GM12875 (cell line): Measurements from ENCODE around the gene FXYD3.
"Not testable (repeated sequence)": the region's sequence is repeated elsewhere in the genome, so short reads cannot be mapped to it uniquely, and the experiment has no call there.

Experiments used
- H3K4me3 ChIP-seq: one replicate; pipeline ENCODE4 v1.5.1; 2011; ENCODE audit warnings: low read depth, low read length, control low read depth
- TF ChIP-seq, protein P1 (sequence below): IDR thresholded peaks from 2 replicates; pipeline ENCODE4 v1.5.1; 2011; ENCODE audit warnings: low read depth, mild to moderate bottlenecking, control low read depth, inconsistent platforms, low read length, moderate library complexity, borderline replicate concordance; ENCODE audit not compliant: insufficient read depth

The FXYD3 gene

DNA sequence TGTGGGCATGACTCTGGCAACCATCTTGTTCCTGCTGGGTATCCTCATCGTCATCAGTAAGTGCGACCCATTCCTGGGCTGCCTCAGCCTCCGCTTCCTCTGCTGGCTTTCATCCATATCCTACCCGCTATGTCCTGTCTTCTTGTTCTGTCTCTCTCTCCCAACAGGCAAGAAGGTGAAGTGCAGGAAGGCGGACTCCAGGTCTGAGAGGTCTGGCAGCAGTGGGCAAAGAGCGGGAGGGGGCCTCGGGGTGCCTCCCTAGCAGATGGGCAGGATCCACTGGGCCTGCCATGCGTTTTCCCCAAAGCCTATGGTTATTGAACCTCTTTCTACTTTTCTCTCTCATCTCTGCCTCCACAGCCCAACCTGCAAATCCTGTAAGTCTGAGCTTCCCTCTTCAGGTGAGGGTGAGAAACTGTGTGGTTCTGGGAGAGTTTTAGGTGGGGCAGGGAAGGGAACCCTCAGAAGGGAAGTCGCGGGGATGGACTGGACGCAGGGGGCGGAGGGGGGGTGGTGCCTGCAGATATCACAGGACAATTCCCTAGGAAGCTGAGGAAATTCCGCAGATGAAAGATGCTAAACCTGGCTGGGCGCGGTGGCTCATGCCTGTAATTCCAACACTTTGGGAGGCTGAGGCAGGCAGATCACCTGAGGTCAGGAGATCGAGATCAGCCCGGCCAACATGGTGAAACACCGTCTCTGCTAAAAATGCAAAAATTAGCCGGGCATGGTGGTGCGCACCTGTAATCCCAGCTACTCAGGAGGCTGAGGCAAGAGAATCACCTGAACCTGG lies 35.8 kb downstream of the FXYD3 start:
- no peak overlapping the region for H3K4me3 ChIP-seq
- TF ChIP-seq, protein P1, sequence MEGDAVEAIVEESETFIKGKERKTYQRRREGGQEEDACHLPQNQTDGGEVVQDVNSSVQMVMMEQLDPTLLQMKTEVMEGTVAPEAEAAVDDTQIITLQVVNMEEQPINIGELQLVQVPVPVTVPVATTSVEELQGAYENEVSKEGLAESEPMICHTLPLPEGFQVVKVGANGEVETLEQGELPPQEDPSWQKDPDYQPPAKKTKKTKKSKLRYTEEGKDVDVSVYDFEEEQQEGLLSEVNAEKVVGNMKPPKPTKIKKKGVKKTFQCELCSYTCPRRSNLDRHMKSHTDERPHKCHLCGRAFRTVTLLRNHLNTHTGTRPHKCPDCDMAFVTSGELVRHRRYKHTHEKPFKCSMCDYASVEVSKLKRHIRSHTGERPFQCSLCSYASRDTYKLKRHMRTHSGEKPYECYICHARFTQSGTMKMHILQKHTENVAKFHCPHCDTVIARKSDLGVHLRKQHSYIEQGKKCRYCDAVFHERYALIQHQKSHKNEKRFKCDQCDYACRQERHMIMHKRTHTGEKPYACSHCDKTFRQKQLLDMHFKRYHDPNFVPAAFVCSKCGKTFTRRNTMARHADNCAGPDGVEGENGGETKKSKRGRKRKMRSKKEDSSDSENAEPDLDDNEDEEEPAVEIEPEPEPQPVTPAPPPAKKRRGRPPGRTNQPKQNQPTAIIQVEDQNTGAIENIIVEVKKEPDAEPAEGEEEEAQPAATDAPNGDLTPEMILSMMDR = no peak

DNA sequence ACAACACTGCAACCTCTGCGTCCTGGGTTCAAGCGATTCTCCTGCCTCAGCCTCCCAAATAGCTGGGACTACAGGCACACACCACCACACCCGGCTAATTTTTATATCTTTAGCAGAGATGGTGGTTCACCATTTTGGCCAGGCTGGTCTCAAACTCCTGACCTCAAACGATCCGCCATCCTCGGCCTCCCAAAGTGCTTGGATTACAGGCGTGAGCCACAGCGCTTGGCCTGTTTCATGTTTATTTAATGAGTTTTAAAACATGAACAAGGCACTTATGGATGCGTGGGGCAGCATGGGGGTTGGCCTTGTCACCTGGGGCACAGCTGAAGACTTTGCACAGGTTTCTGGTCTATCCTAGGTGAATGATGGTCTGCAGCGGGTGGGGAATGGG lies 37.5 kb downstream of the FXYD3 start:
- H3K4me3 ChIP-seq = not testable (repeated sequence)

DNA sequence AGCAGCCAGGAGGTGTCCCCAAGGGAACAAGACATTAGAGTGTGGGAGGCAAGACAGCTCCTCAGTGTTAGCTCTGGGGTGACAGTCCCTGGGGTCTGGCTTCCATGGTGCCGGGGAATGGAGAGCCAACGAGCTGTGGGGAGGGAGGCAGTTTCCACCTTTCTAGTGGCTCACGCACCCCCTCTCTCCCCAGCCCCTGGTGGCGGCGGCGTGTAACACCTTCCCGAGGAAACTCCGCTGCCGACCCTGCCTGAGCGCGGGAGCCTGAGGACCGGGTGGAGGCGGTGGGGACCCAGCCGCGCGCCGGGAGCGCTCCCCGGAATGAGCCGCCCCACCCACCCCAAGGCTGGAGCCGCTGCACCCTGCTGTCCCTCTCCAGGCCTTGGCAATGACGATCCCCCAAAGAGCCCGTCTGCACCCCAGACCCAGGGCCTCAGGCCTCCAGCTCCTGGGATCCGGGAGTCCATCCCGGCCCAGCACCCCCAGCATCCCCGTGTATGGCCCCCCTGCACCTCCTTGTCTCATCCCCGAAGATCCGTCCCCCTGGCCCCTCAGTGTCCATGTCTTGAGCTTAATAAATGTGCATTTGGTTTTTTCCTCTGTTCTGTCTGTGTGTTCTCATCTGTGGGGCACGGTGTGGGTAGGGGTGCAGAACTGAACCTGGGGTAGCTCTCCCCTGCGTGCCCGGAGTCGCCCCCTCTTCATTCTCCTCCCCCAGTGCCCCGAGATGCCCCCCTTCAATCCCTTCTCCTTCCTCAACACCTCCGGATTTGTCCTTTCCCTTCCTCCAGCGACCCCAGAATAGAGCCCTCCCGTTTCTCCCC lies 38.3 kb downstream of the FXYD3 start:
- TF ChIP-seq, protein P1 = peak; percentile 87
- peak overlapping the region; percentile 93 for H3K4me3 ChIP-seq

DNA sequence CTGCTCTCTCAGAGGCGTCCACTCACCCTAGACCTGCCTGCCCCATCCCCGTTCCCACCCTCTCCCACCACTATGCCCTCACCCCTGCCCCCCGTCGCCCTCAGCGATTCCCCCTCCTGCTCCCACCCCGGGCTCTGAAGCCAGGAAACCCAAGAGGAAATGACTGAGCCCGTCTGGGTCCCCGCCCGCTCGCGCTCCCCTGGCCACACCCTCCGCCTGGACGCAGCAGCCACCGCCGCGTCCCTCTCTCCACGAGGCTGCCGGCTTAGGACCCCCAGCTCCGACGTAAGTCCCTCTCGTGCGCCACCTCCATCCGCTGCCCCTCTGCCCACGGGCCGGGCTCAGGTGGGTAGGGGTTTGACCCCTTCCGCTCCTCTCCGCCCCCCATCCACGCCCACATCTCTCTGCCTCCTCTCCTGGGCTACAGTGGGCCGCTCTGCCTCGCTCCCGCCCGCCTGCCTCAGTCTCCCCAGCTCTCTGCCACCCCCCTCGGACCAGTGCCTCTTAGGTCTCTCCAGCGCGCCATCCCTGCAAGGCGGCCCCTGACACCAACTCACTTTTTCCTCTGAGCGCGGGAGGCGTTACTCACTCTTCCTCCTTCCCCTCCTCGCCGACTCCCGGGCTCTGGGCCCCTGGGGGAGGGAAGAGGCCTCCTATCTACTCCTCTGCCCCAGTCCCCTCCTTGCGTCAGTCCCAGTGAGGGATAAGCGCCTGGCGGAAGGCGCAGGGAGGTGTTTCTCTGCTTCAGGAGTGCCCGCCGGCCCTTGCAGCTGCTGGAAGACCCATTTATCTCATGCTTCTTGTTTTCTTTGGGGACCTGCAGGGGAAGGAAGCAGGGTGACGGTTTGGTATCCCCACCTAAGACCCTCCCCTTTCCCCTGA lies 39.1 kb downstream of the FXYD3 start, which contains the start of gene FXYD5:
Gene FXYD5, plus strand, starts transcription at position 211 of the 882 bp plus-strand sequence. CDS start 816 bp downstream, outside the sequence.
- peak within 1 kb of the TSS; percentile 93 for H3K4me3 ChIP-seq
- TF ChIP-seq, protein P1 = no peak

DNA sequence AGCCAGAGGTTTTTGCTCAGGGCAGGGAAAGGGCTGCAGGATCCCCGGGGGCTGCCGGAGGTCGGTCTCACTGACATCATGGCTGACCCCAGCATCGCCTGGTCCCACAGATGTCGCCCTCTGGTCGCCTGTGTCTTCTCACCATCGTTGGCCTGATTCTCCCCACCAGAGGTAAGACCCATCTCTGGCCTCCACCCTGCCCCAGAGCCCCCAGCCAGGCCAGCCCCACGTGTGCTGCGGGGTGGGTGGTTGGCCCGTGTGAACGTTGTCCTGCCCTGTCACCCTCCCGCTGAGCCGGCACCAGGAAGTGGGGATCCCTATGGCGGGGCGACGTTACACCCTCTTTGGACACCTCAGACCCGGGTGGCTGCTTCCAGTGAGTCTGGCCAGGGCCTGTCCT lies 39.8 kb downstream of the FXYD3 start:
- H3K4me3 ChIP-seq = peak overlapping the region; percentile 93
- TF ChIP-seq, protein P1 = 0 out of 2 replicates have a peak, but pooled peaks have one; percentile 1

DNA sequence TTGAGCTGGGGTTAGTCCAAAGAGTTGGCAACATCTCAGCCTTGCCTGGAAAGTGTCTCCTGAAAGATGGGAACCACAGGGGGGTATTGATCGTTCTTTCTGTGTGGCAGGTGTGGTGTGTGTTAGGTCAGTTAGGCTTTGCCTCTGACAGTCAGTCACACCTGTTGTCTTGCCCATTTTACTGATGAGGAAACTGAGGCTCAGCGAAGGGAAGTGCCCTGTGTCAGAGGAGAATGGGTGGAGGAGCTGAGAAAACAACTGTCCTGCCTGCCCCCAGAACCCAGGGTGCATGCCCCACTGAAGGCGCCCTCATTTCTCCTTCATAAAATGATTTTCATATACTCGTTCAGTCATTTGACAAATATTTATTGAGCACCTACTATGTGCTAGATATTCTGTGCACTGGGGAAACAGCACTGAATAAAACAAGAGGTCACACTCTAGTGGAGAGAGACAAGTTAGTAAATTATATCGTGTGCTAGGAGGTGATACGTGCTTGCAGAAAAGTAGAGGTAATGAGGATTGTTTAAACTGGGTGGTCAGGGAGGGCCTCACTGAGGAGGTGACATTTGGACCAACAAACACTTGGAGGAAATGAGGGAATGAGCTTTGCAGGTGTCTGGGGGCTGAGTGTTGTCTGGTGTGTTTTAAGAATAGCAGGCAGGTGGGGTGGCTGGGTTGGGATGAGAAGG lies 40.5 kb downstream of the FXYD3 start:
- TF ChIP-seq, protein P1 = no peak
- peak overlapping the region; percentile 93 for H3K4me3 ChIP-seq
